HEK293 (cell line): Measurements from ENCODE around the gene PDAP1.

ENCODE experiments used
- BCL11A ChIP-seq: fragments of 450-650 bp; formaldehyde crosslinking; IDR thresholded peaks from 2 replicates; pipeline ENCODE4 v1.5.1; 2016; ENCODE audit warnings: low read depth, missing biosample characterization, missing genetic modification characterization
- CTCF ChIP-seq: fragments of 450-650 bp; formaldehyde crosslinking; IDR thresholded peaks from 2 replicates; pipeline ENCODE4 v1.5.1; 2016; ENCODE audit warnings: missing biosample characterization, missing genetic modification characterization
- YY1 ChIP-seq: fragments of 450-650 bp; formaldehyde crosslinking; IDR thresholded peaks from 2 replicates; pipeline ENCODE4 v1.5.1; 2018; ENCODE audit warnings: missing biosample characterization, missing genetic modification characterization
- ZNF521 ChIP-seq: fragments of 450-650 bp; formaldehyde crosslinking; IDR thresholded peaks from 2 replicates; pipeline ENCODE4 v1.5.1; 2017; ENCODE audit warnings: missing biosample characterization, mild to moderate bottlenecking, missing genetic modification characterization
- ZNF777 ChIP-seq: fragments of 450-650 bp; formaldehyde crosslinking; IDR thresholded peaks from 2 replicates; pipeline ENCODE4 v1.5.1; 2017; ENCODE audit warnings: missing biosample characterization, missing genetic modification characterization, borderline replicate concordance

GRCh38 chr7:99420986-99421385 is 12.6 kb upstream of the PDAP1 start:
- no peak for TF ChIP-seq ZNF777
- no peak for TF ChIP-seq CTCF (tag by site-specific recombination)
- TF ChIP-seq ZNF521 (tag by site-specific recombination), result no peak
- no peak for TF ChIP-seq YY1 (tag by site-specific recombination)
- TF ChIP-seq BCL11A (tag by site-specific recombination), result no peak
